HCT116 (cell line): ENCODE data around the gene TPX2. TPM values are rescaled to one million over a fixed set of nuclear protein-coding genes. Genes with fewer than 3 reads are reported as not detected.

ENCODE experiments used
- ATAC-seq: fragments of 200-7000 bp; cut with Tn5 transposase; 2 replicates; pipeline ENCODE4 v1.9.1; 2020; ENCODE audit warnings: mild to moderate bottlenecking, moderate library complexity
- BruUV-seq: library from RNA; stranded (reverse); fragments of 400-500 nt; replicated peaks from 2 replicates; lab custom pipeline; 2021; lab: Mats Ljungman, UMichigan
- CTCF ChIA-PET: fragments of 300-600 bp; sonication (Branson Sonifier 250); formaldehyde crosslinking; loops from one replicate; lab custom pipeline; 2021; ENCODE audit warnings: antibody characterized with exemption; lab: Charles Lee
- POLR2A ChIA-PET: fragments of 300-600, 350-600 bp; sonication (Branson Sonifier 250); formaldehyde crosslinking; loops from one replicate; lab custom pipeline; 2021; ENCODE audit warnings: antibody characterized with exemption; lab: Charles Lee
- RAD21 ChIA-PET, 2 experiments: fragments of 300-600 bp; sonication (Branson Sonifier 250); formaldehyde crosslinking; loops; one replicate each; lab custom pipeline; 2023; ENCODE audit warnings: low total read pairs in 2 of 2; ENCODE audit not compliant: uncharacterized antibody in 2 of 2, unreplicated experiment in 2 of 2, low non-redundant PET in 1 of 2; lab: Charles Lee
- DNase-seq: peaks from one replicate; pipeline ENCODE4 v3.0.0-alpha.2; 2010; ENCODE audit warnings: low read depth, low spot score
- H2AFZ ChIP-seq: fragments of 200-600 bp; shearing (Covaris generic), sonication (generic); 2 replicates; pipeline ENCODE4 v1.6.1; 2017; ENCODE audit warnings: low read depth, mixed run types, mixed read lengths, antibody characterized with exemption, low read length; ENCODE audit not compliant: poor library complexity, severe bottlenecking
- H3K27ac ChIP-seq: 2 replicates; pipeline ENCODE4 v1.5.1; 2012; ENCODE audit warnings: low read depth, low read length
- H3K27me3 ChIP-seq: fragments of 200-600 bp; sonication (generic); 2 replicates; pipeline ENCODE4 v1.6.1; 2016; ENCODE audit warnings: mixed run types, low read length, mixed read lengths; ENCODE audit not compliant: insufficient read depth
- H3K36me3 ChIP-seq, 2 experiments: fragments of 200-500 bp in 1 of 2; fragments of 200-600 bp in 1 of 2; sonication (Bioruptor generic) in 1 of 2; sonication (generic) in 1 of 2; 2 replicates each; pipeline versions ENCODE4 v1.5.1 to v1.6.1; 2014 to 2016; ENCODE audit warnings: low read length in 2 of 2, inconsistent platforms in 1 of 2, mixed read lengths in 1 of 2, mixed run types in 1 of 2; ENCODE audit not compliant: insufficient read depth in 2 of 2, control insufficient read depth in 1 of 2
- H3K4me1 ChIP-seq, 2 experiments: fragments of 200-600 bp in 1 of 2; sonication (generic) in 1 of 2; 2 replicates each; pipeline versions ENCODE4 v1.5.1 to v1.6.1; 2012 to 2017; ENCODE audit warnings: low read length in 2 of 2, inconsistent platforms in 1 of 2, mild to moderate bottlenecking in 1 of 2, mixed read lengths in 1 of 2, mixed run types in 1 of 2, moderate library complexity in 1 of 2; ENCODE audit not compliant: insufficient read depth in 2 of 2, control insufficient read depth in 1 of 2
- H3K4me2 ChIP-seq: fragments of 200-600 bp; sonication (generic); 2 replicates; pipeline ENCODE4 v1.6.1; 2017; ENCODE audit warnings: mixed run types, low read length, mixed read lengths
- H3K4me3 ChIP-seq, 2 experiments: fragments of 200-600 bp in 1 of 2; sonication (generic) in 1 of 2; replicated peaks in 1 of 2; 2 replicates each; pipeline ENCODE4 v1.5.1; 2011 to 2016; ENCODE audit warnings: low read length in 2 of 2, control low read depth in 1 of 2, low read depth in 1 of 2, mild to moderate bottlenecking in 1 of 2, mixed read lengths in 1 of 2, mixed run types in 1 of 2
- H3K79me2 ChIP-seq: fragments of 200-600 bp; sonication (generic); 2 replicates; pipeline ENCODE4 v1.6.1; 2017; ENCODE audit warnings: mild to moderate bottlenecking, mixed run types, low read length, moderate library complexity, mixed read lengths; ENCODE audit not compliant: insufficient read depth
- H3K9ac ChIP-seq: fragments of 200-600 bp; sonication (generic); 2 replicates; pipeline ENCODE4 v1.6.1; 2016; ENCODE audit warnings: low read length, mixed read lengths
- H3K9me2 ChIP-seq: fragments of 200-600 bp; sonication (generic), shearing (Covaris generic); 2 replicates; pipeline ENCODE4 v1.6.1; 2017; ENCODE audit warnings: mixed run types, mild to moderate bottlenecking, moderate library complexity; ENCODE audit not compliant: insufficient read depth
- H3K9me3 ChIP-seq, 2 experiments: fragments of 200-500 bp in 1 of 2; fragments of 200-600 bp in 1 of 2; sonication (Bioruptor generic) in 1 of 2; sonication (generic) in 1 of 2; 2 replicates each; pipeline ENCODE4 v1.6.1; 2014 to 2017; ENCODE audit warnings: low read length in 2 of 2, mixed read lengths in 2 of 2, inconsistent platforms in 1 of 2, low read depth in 1 of 2, mild to moderate bottlenecking in 1 of 2, mixed run types in 1 of 2, moderate library complexity in 1 of 2; ENCODE audit not compliant: control insufficient read depth in 1 of 2, insufficient read depth in 1 of 2
- H4K20me1 ChIP-seq: fragments of 200-600 bp; sonication (generic), shearing (Covaris generic); 2 replicates; pipeline ENCODE4 v1.6.1; 2017; ENCODE audit warnings: mixed run types, mild to moderate bottlenecking, moderate library complexity; ENCODE audit not compliant: insufficient read depth
- CEBPB ChIP-seq: IDR thresholded peaks from 2 replicates; pipeline ENCODE4 v1.6.1; 2012; ENCODE audit warnings: low read depth
- EGR1 ChIP-seq: IDR thresholded peaks from 2 replicates; pipeline ENCODE4 v1.6.1; 2012; ENCODE audit warnings: low read depth
- ELF1 ChIP-seq: IDR thresholded peaks from 2 replicates; pipeline ENCODE4 v1.6.1; 2012; ENCODE audit warnings: low read depth, borderline replicate concordance
- EZH2 ChIP-seq: fragments of 200-600 bp; sonication (generic); IDR thresholded peaks from 2 replicates; pipeline ENCODE4 v1.6.1; 2017; ENCODE audit warnings: antibody characterized with exemption, mixed run types
- EZH2phosphoT487 ChIP-seq: fragments of 200-600 bp; IDR thresholded peaks from 2 replicates; pipeline ENCODE4 v1.6.1; 2018; ENCODE audit warnings: antibody characterized with exemption, borderline replicate concordance
- FOSL1 ChIP-seq: IDR thresholded peaks from 2 replicates; pipeline ENCODE4 v1.6.1; 2012; ENCODE audit warnings: low read depth
- POLR2A ChIP-seq: IDR thresholded peaks from 2 replicates; pipeline ENCODE4 v1.7.0; 2011; ENCODE audit warnings: borderline replicate concordance; ENCODE audit not compliant: insufficient read depth, insufficient read length; ENCODE audit errors: extremely low read depth
- POLR2AphosphoS5 ChIP-seq: IDR thresholded peaks from 2 replicates; pipeline ENCODE4 v1.6.1; 2011; ENCODE audit warnings: mild to moderate bottlenecking, low read depth, low read length, moderate library complexity
- REST ChIP-seq: IDR thresholded peaks from 2 replicates; pipeline ENCODE4 v1.6.1; 2012; ENCODE audit warnings: low read depth
- SIN3A ChIP-seq: IDR thresholded peaks from 2 replicates; pipeline ENCODE4 v1.6.1; 2012; ENCODE audit warnings: low read depth
- SRF ChIP-seq: IDR thresholded peaks from 2 replicates; pipeline ENCODE4 v1.6.1; 2012; ENCODE audit warnings: low read depth
- TCF7L2 ChIP-seq: IDR thresholded peaks from 2 replicates; pipeline ENCODE4 v1.7.0; 2011; ENCODE audit warnings: borderline replicate concordance, inconsistent platforms; ENCODE audit not compliant: insufficient read depth, insufficient read length; ENCODE audit errors: extremely low read depth
- YY1 ChIP-seq: IDR thresholded peaks from 2 replicates; pipeline ENCODE4 v1.6.1; 2011; ENCODE audit warnings: low read length, low read depth, moderate library complexity, mild to moderate bottlenecking; ENCODE audit not compliant: insufficient replicate concordance; ENCODE audit errors: extremely low read depth
- ZBTB33 ChIP-seq: IDR thresholded peaks from 2 replicates; pipeline ENCODE4 v1.6.1; 2011; ENCODE audit warnings: mild to moderate bottlenecking, low read length, moderate library complexity; ENCODE audit not compliant: insufficient replicate concordance; ENCODE audit errors: extremely low read depth
- ZNF274 ChIP-seq: fragments of 200-500 bp; sonication (Bioruptor generic); IDR thresholded peaks from 2 replicates; pipeline ENCODE4 v1.6.1; 2014; ENCODE audit warnings: mild to moderate bottlenecking, low read depth, low read length, inconsistent platforms
- intact Hi-C: fragments of 100-400 bp; cut with micrococcal nuclease; formaldehyde crosslinking; loops from 2 replicates; pipeline ENCODE4 v1.10.0; 2022
- total RNA-seq: library from RNA; stranded (reverse); gene quantifications from one replicate; pipeline ENCODE4 v1.2.1, GENCODE V29; 2021; ENCODE audit not compliant: unreplicated experiment
- TF ChIP-seq, protein P1 (sequence below): IDR thresholded peaks from 2 replicates; pipeline ENCODE4 v1.6.1; 2012
- TF ChIP-seq, protein P2 (sequence below): IDR thresholded peaks from 2 replicates; pipeline ENCODE4 v1.6.1; 2012

Gene TPX2
- total RNA-seq, 1 experiment from 2014 or later: 163 TPM

- TF ChIP-seq, protein P1, sequence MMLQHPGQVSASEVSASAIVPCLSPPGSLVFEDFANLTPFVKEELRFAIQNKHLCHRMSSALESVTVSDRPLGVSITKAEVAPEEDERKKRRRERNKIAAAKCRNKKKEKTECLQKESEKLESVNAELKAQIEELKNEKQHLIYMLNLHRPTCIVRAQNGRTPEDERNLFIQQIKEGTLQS: no peak; the same call in 1 of the 2 replicates
- TF ChIP-seq YY1: peak; percentile 7
- TF ChIP-seq SIN3A: peak; percentile 79
- TF ChIP-seq POLR2AphosphoS5: peak; percentile 59; the same call in 1 of the 2 replicates
- no peak for TF ChIP-seq ELF1
- TF ChIP-seq, all 23 proteins: peak for 9
Measured at GRCh38 chr20:31695849-31696804, 43.0 kb upstream of the TPX2 start (continued).

DNA sequence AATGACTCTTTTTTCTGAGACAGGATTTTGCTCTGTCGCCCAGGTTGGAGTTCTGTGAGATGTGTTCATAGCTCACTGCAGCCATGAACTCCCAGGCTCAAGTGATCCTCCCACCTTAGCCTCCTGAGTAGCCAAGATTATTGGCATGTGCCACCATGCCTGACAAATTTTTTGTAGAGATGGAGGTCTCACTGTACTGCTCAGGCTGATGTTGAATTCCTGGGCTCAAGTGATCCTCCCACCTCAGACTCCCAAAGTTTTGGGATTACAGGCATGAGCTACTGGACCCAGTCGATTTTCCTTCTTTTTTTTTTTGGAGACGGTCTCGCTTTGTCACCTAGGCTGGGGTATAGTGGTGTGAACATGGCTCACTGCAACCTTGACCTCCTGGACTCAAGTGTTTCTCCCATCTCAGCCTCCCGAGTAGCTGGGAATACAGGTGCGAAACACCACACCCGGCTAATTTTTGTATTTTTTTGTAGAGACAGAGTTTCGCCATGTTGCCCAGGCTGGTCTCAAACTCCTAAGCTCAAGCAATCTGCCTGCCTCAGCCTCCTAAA is 40.8 kb upstream of the TPX2 start:
- Histone ChIP-seq H3K4me2 (peak overlapping the region; percentile 57; the same call in 1 of the 2 replicates), H3K36me3 (peaks cover 2 to 52% of the 10 kb centered on the region in 2 experiments; a peak in 3 of 4 replicates), H3K27me3 (no peaks in the 10 kb centered on the region), H3K9me3 (no peaks in the 10 kb centered on the region), H3K9ac (peak overlapping the region; percentile 46), H2AFZ (no peak overlapping the region), H3K4me1 (peaks cover 84 to 99% of the 10 kb centered on the region in 2 experiments), H4K20me1 (no peaks in the 10 kb centered on the region), H3K79me2 (peaks cover 100% of the 10 kb centered on the region), H3K4me3 (no peak overlapping the region), H3K9me2 (no peaks in the 10 kb centered on the region), H3K27ac (peak overlapping the region; percentile 81)
- no peak for DNase-seq
- CTCF ChIA-PET: interaction anchor here (1.6 to 2.0 kb wide), 2 partner anchors 25 to 138 kb away, joined by 6 to 12 read pairs; partner anchors contain the start of gene BCL2L1
- ATAC-seq: no peak
- POLR2A ChIA-PET: interaction anchor here (0.9 to 2.0 kb wide), 7 partner anchors 8 to 36 kb away, joined by 3 to 9 read pairs (median 5); partner anchors contain the start of gene BCL2L1
- no TSS peak for BruUV-seq
- RAD21 ChIA-PET: no interaction called here
- intact Hi-C loops: no loop called here
- TF ChIP-seq, protein P2, sequence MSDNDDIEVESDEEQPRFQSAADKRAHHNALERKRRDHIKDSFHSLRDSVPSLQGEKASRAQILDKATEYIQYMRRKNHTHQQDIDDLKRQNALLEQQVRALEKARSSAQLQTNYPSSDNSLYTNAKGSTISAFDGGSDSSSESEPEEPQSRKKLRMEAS: no peak
- TF ChIP-seq REST: no peak
- TF ChIP-seq POLR2AphosphoS5: no peak
- no peak for TF ChIP-seq CEBPB
- no peak for TF ChIP-seq EGR1
- no peak for TF ChIP-seq EZH2
- TF ChIP-seq SRF: no peak
- no peak for TF ChIP-seq ZNF274
- TF ChIP-seq POLR2A: no peak
- no peak for TF ChIP-seq EZH2phosphoT487
- no peak for TF ChIP-seq ZBTB33
- no peak for TF ChIP-seq FOSL1
- TF ChIP-seq TCF7L2: no peak
